GM20431 (cell line): ENCODE results near the gene GSTM5.

Experiments
- in situ Hi-C: fragments of 300-500 bp; cut with MseI, MboI; formaldehyde crosslinking; loops from one replicate; pipeline ENCODE4 v1.15.0; 2020; ENCODE audit warnings: low sequenced_read_pairs; ENCODE audit not compliant: unreplicated experiment

Gene GSTM5

GRCh38 chr1:109757936-109758786 lies 46.1 kb downstream of the GSTM5 start:
- in situ Hi-C loops = loop anchor here (25.0 kb wide), 1 partner anchor 96 kb away; the partner anchor contains the start of genes GSTM2 and GSTM4

- in situ Hi-C loops = loop anchor here (25.0 kb wide), 1 partner anchor 97 kb away; the partner anchor contains the start of genes GSTM2 and GSTM4
These were observed 47.7 kb downstream of the GSTM5 start for GRCh38 chr1:109759513-109760334.

GRCh38 chr1:109760581-109761226 lies 48.7 kb downstream of the GSTM5 start:
- in situ Hi-C loops = loop anchor here (25.0 kb wide), 1 partner anchor 98 kb away; the partner anchor contains the start of genes GSTM2 and GSTM4

- in situ Hi-C loops = loop anchor here (25.0 kb wide), 1 partner anchor 99 kb away; the partner anchor contains the start of genes GSTM2 and GSTM4
These were observed 49.4 kb downstream of the GSTM5 start for GRCh38 chr1:109761227-109762038.

- in situ Hi-C loops = loop anchor here (25.0 kb wide), 1 partner anchor 100 kb away; the partner anchor contains the start of genes GSTM2 and GSTM4
These were observed 50.1 kb downstream of the GSTM5 start for GRCh38 chr1:109762039-109762585.

- in situ Hi-C loops = loop anchor here (25.0 kb wide), 1 partner anchor 101 kb away; the partner anchor contains the start of genes GSTM2 and GSTM4
These were observed 51.0 kb downstream of the GSTM5 start for GRCh38 chr1:109762821-109763645.

- in situ Hi-C loops = loop anchor here (25.0 kb wide), 1 partner anchor 102 kb away; the partner anchor contains the start of genes GSTM2 and GSTM4
These were observed 51.8 kb downstream of the GSTM5 start, which contains the start of gene EPS8L3 for GRCh38 chr1:109763646-109764415. Gene EPS8L3, minus strand, starts transcription at chr1:109763923. Its CDS starts 2,174 bp downstream, at chr1:109761749.

- in situ Hi-C loops = loop anchor here (25.0 kb wide), 1 partner anchor 103 kb away; the partner anchor contains the start of genes GSTM2 and GSTM4
These were observed 52.8 kb downstream of the GSTM5 start for GRCh38 chr1:109764561-109765482.

- in situ Hi-C loops = loop anchor here (25.0 kb wide), 1 partner anchor 103 kb away; the partner anchor contains the start of genes GSTM2 and GSTM4
These were observed 53.4 kb downstream of the GSTM5 start for GRCh38 chr1:109765483-109765815.

GRCh38 chr1:109765896-109766615 lies 54.0 kb downstream of the GSTM5 start:
- in situ Hi-C loops = loop anchor here (25.0 kb wide), 1 partner anchor 104 kb away; the partner anchor contains the start of genes GSTM2 and GSTM4

GRCh38 chr1:109766991-109767636 lies 55.1 kb downstream of the GSTM5 start:
- in situ Hi-C loops = loop anchor here (25.0 kb wide), 1 partner anchor 105 kb away; the partner anchor contains the start of genes GSTM2 and GSTM4
